Natural killer cell (primary cell): ENCODE data around the gene SPPL2A. TPM values are rescaled to one million over a fixed set of nuclear protein-coding genes. Genes with fewer than 3 reads are reported as not detected.
"Not testable (repeated sequence)": the region's sequence is repeated elsewhere in the genome, so short reads cannot be mapped to it uniquely, and the experiment has no call there.

Experiments
- ATAC-seq, 3 donors: fragments of 150-1000 bp in 2 of 3; fragments of 200-7000 bp in 1 of 3; cut with Tn5 transposase; 1 replicate in 1 of 3; 2 replicates in 2 of 3; pipeline ENCODE4 v1.10.0; 2021; ENCODE audit warnings: mild to moderate bottlenecking in 2 of 3, moderate library complexity in 2 of 3
- DNase-seq, 2 donors: peaks; one replicate each; pipeline versions ENCODE4 v3.0.0 to v3.0.0-alpha.2; 2013 to 2021; ENCODE audit warnings: mixed read lengths in 1 of 2
- H3K27ac ChIP-seq: one replicate; pipeline ENCODE4 v1.5.1; 2013; ENCODE audit warnings: mild to moderate bottlenecking, low read length
- H3K27me3 ChIP-seq: one replicate; pipeline ENCODE4 v1.6.1; 2013; ENCODE audit warnings: low read length; ENCODE audit not compliant: control insufficient read depth, insufficient read depth
- H3K36me3 ChIP-seq: one replicate; pipeline ENCODE4 v1.6.1; 2013; ENCODE audit warnings: low read length; ENCODE audit not compliant: control insufficient read depth, insufficient read depth
- H3K4me1 ChIP-seq: one replicate; pipeline ENCODE4 v1.6.1; 2013; ENCODE audit warnings: low read length; ENCODE audit not compliant: control insufficient read depth, insufficient read depth
- H3K4me3 ChIP-seq: one replicate; pipeline ENCODE4 v1.5.1; 2013; ENCODE audit warnings: low read length
- H3K9me3 ChIP-seq: one replicate; pipeline ENCODE4 v1.6.1; 2013; ENCODE audit warnings: low read length; ENCODE audit not compliant: control insufficient read depth, insufficient read depth
- H3K27ac Mint-ChIP-seq, 2 donors: one replicate each; pipeline ENCODE4 v1.8.0; 2022; ENCODE audit warnings: mild to moderate bottlenecking in 2 of 2, mixed read lengths in 2 of 2, moderate library complexity in 1 of 2
- H3K27me3 Mint-ChIP-seq, 2 donors: one replicate each; pipeline ENCODE4 v1.8.0; 2022; ENCODE audit warnings: low read depth in 2 of 2, mixed read lengths in 2 of 2
- H3K36me3 Mint-ChIP-seq: one replicate; pipeline ENCODE4 v1.8.0; 2022; ENCODE audit warnings: mixed read lengths
- H3K4me1 Mint-ChIP-seq, 2 donors: one replicate each; pipeline ENCODE4 v1.8.0; 2022; ENCODE audit warnings: mixed read lengths in 2 of 2
- H3K4me3 Mint-ChIP-seq: one replicate; pipeline ENCODE4 v1.8.0; 2022; ENCODE audit warnings: mild to moderate bottlenecking, moderate library complexity, mixed read lengths
- H3K9me3 Mint-ChIP-seq, 2 donors: one replicate each; pipeline ENCODE4 v1.8.0; 2022; ENCODE audit warnings: mixed read lengths in 2 of 2
- CTCF ChIP-seq: fragments of 200-600 bp; IDR thresholded peaks from one replicate; pipeline ENCODE4 v1.8.0; 2022; ENCODE audit warnings: antibody characterized with exemption
- WGBS: methylation state at CpG from one replicate; pipeline ENCODE4 v1.1.7; 2013; ENCODE audit warnings: missing lambda C conversion rate; ENCODE audit not compliant: insufficient coverage; 5-methylcytosine and 5-hydroxymethylcytosine counted together
- intact Hi-C: fragments of 100-400 bp; cut with micrococcal nuclease; formaldehyde crosslinking; loops from one replicate; pipeline ENCODE4 v1.14.2; 2022
- total RNA-seq, 4 donors: library from RNA; stranded (reverse); fragments of 120-200 nt in 1 of 4; gene quantifications; one replicate each; pipeline versions ENCODE4 v1.2.3 to v1.2.4, GENCODE V29; 2013 to 2022

Gene SPPL2A
- total RNA-seq, 3 donors from 2014 or later (not counting 1 experiment from before 2014, with no cell fraction given): 104 to 122 (median 120) TPM

GRCh38 chr15:50813089-50813488 is 47.6 kb upstream of the SPPL2A start:
- no peaks in the 10 kb centered on the region for H3K27me3 ChIP-seq
- H3K27ac Mint-ChIP-seq: no peak overlapping the region
- H3K36me3 ChIP-seq: no peaks in the 10 kb centered on the region
- 97% methylated on average over 10 of the region's 10 CpGs for WGBS
- no peaks in the 10 kb centered on the region for H3K36me3 Mint-ChIP-seq
- H3K4me1 ChIP-seq: no peaks in the 10 kb centered on the region
- intact Hi-C loops: no loop called here
- ATAC-seq (no peak), DNase-seq (no peak)
- H3K4me3 ChIP-seq: no peak overlapping the region
- no peak overlapping the region for H3K27ac ChIP-seq
- H3K27me3 Mint-ChIP-seq: peaks cover under 1 to 7% of the 10 kb centered on the region in 2 donors
- H3K4me1 Mint-ChIP-seq: no peaks in the 10 kb centered on the region
- no peak overlapping the region for H3K4me3 Mint-ChIP-seq
- H3K9me3 ChIP-seq: no peaks in the 10 kb centered on the region
- no peaks in the 10 kb centered on the region for H3K9me3 Mint-ChIP-seq
- no peak for TF ChIP-seq CTCF

GRCh38 chr15:50812181-50812506 is 46.6 kb upstream of the SPPL2A start:
- H3K27me3 ChIP-seq, H3K9me3 ChIP-seq, H3K27ac ChIP-seq, intact Hi-C loops, DNase-seq, H3K27me3 Mint-ChIP-seq, H3K36me3 ChIP-seq, H3K4me3 ChIP-seq, H3K4me1 Mint-ChIP-seq, ATAC-seq, H3K27ac Mint-ChIP-seq, H3K36me3 Mint-ChIP-seq, H3K4me1 ChIP-seq, H3K4me3 Mint-ChIP-seq, H3K9me3 Mint-ChIP-seq: not testable (repeated sequence)
- 94% methylated on average over 15 of the region's 15 CpGs for WGBS

- H3K27me3 ChIP-seq, H3K4me1 Mint-ChIP-seq, DNase-seq, ATAC-seq, intact Hi-C loops, H3K27ac ChIP-seq, H3K4me3 ChIP-seq, H3K36me3 Mint-ChIP-seq, H3K27ac Mint-ChIP-seq, H3K4me3 Mint-ChIP-seq, H3K9me3 Mint-ChIP-seq, H3K4me1 ChIP-seq, H3K36me3 ChIP-seq, H3K9me3 ChIP-seq, H3K27me3 Mint-ChIP-seq: not testable (repeated sequence)
- WGBS: 96% methylated on average over 30 of the region's 30 CpGs
Measured at GRCh38 chr15:50811461-50812180, 46.1 kb upstream of the SPPL2A start.

- no peak overlapping the region for H3K27ac ChIP-seq
- H3K9me3 ChIP-seq: no peaks in the 10 kb centered on the region
- intact Hi-C loops: no loop called here
- no peak for ATAC-seq
- no peak for TF ChIP-seq CTCF
- Mint-ChIP-seq H3K4me1 (no peaks in the 10 kb centered on the region), H3K9me3 (no peaks in the 10 kb centered on the region), H3K27me3 (peaks cover 4 to 7% of the 10 kb centered on the region in 2 donors), H3K36me3 (no peaks in the 10 kb centered on the region), H3K27ac (no peak overlapping the region), H3K4me3 (no peak overlapping the region)
- no peaks in the 10 kb centered on the region for H3K4me1 ChIP-seq
- no peaks in the 10 kb centered on the region for H3K27me3 ChIP-seq
- no peaks in the 10 kb centered on the region for H3K36me3 ChIP-seq
- no peak overlapping the region for H3K4me3 ChIP-seq
- no CpG with 5 or more reads among the region's 1 CpG for WGBS
- no peak for DNase-seq
Measured at GRCh38 chr15:50810128-50810527, 44.6 kb upstream of the SPPL2A start.
